ENCODE measurements around the gene PJA1. TPM values are rescaled to one million over a fixed set of nuclear protein-coding genes. Genes with fewer than 3 reads are reported as not detected.

PJA1 gene
- total RNA-seq, 1 donor from 2014 or later: 26.9 TPM

GRCh38 chrX:69161371-69161770 is 3.9 kb downstream of the PJA1 start:
- H3K27me3 ChIP-seq: no peaks in the 10 kb centered on the region

DNA sequence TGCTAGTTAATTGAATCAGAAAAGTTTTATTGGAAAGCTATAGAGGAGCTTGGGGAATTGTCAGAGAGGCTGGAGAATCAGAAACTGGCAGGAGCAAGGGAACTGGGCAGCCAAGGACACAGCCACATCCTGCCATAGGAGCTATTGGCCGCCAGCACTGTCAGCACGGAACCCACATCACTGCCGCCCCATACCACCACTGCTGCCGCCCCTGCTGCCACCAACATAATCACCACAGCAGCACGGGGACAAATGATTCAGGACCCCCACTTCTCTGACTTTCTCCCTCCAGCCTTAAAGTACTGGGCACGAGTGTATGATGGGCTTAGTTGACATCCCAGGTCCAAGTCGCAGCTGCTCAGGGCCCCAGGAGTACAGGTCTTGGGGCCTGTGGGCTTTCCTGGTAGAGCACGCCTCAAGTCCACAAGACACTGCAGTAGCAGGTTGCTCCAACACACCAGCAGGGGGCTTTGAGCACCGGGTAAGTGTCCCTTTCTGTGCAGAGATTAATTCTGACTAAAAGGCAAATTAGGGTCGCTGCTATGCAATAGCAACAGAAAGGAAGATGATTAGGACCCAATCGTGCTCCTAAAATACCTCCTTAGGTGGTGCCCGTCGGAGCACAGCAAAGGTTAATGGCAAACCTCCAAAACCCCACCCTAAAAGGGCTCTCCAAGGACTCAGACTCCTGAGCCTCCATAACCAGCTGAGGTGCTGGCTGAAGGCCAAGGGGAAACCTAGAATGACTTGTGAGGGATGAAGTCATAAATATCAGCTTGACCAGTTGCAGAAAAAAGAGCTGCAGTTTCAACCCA is 6.9 kb downstream of the PJA1 start:
- Histone ChIP-seq H3K4me1 (no peaks in the 10 kb centered on the region), H3K9me3 (no peaks in the 10 kb centered on the region), H3K36me3 (peaks cover 0 to 8% of the 10 kb centered on the region in 2 donors), H3K27ac (peak overlapping the region in 1 of 2 donors; percentile 31), H3K4me3 (no peak overlapping the region), H3K27me3 (no peaks in the 10 kb centered on the region)
- TF ChIP-seq, protein P1, sequence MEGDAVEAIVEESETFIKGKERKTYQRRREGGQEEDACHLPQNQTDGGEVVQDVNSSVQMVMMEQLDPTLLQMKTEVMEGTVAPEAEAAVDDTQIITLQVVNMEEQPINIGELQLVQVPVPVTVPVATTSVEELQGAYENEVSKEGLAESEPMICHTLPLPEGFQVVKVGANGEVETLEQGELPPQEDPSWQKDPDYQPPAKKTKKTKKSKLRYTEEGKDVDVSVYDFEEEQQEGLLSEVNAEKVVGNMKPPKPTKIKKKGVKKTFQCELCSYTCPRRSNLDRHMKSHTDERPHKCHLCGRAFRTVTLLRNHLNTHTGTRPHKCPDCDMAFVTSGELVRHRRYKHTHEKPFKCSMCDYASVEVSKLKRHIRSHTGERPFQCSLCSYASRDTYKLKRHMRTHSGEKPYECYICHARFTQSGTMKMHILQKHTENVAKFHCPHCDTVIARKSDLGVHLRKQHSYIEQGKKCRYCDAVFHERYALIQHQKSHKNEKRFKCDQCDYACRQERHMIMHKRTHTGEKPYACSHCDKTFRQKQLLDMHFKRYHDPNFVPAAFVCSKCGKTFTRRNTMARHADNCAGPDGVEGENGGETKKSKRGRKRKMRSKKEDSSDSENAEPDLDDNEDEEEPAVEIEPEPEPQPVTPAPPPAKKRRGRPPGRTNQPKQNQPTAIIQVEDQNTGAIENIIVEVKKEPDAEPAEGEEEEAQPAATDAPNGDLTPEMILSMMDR (IDR thresholded peaks at IDR 0.05): peak in 2 of 3 experiments; percentile 43 to 50
- intact Hi-C loops (cut with DNase I): no loop called here
- peak in 1 of 2 donors; percentile 84 for DNase-seq (ENCODE audit: low spot score in 2 of 2)

More at GRCh38 chrX:69161371-69161770, 3.9 kb downstream of the PJA1 start:
- Histone ChIP-seq H3K27ac (no peak overlapping the region), H3K4me1 (no peaks in the 10 kb centered on the region), H3K36me3 (peaks cover 0 to 8% of the 10 kb centered on the region in 2 donors), H3K4me3 (no peak overlapping the region), H3K9me3 (no peaks in the 10 kb centered on the region)
- DNase-seq (ENCODE audit: low spot score in 2 of 2): peak in 1 of 2 donors; percentile 46
- intact Hi-C loops (cut with DNase I): loop anchor here (5.0 to 10.0 kb wide), 5 partner anchors 126 to 667 kb away; partner anchors contain the start of genes EDA and YIPF6
- TF ChIP-seq, protein P1 (IDR thresholded peaks at IDR 0.05): no peak

- Histone ChIP-seq H3K4me3 (no peak overlapping the region), H3K27ac (no peak overlapping the region), H3K27me3 (no peaks in the 10 kb centered on the region), H3K9me3 (no peaks in the 10 kb centered on the region), H3K36me3 (peaks cover 0 to 2% of the 10 kb centered on the region in 2 donors), H3K4me1 (no peaks in the 10 kb centered on the region)
- intact Hi-C loops (cut with DNase I): no loop called here
- TF ChIP-seq, protein P1 (IDR thresholded peaks at IDR 0.05): no peak
- peak in 1 of 2 donors; percentile 16 for DNase-seq (ENCODE audit: low spot score in 2 of 2)
These were observed 8.6 kb downstream of the PJA1 start for GRCh38 chrX:69156638-69157037.

DNA sequence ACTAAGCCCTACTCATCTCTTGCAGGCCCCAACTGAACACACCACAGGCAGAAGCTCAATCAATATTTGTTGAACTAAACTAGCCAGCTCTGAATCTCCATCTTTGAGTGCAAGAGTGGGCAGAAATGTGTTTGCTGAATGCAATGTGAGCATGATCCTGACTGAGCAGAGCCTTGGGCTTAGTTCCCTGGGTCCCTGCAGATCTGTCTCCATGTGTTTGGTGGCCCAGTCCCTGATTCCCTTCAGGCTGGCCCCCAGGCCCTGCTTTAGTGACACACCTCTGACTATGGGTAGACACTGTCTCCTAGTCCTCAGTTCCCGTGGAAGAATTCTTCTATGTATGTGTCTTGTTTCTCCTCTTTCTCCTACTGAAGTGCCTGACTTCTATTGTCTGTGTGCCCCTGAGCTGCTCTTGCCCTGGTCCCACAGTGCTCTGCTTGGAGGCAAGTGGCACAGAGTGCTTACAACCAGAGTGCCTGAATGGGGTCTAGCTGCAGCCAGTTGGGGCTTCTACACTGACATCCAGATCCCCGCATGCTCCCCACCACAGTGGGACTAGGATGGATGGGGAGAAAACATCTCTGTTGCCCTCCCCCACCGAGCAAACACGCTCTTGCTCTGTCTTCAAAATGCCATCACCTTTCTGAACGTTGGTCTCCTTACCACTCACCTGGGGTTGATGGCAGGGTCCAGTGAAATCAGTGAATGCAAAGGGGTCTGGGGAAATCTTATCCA is 9.3 kb downstream of the PJA1 start:
- TF ChIP-seq, protein P1 (IDR thresholded peaks at IDR 0.05): no peak
- H3K4me3 ChIP-seq: no peak overlapping the region
- H3K27me3 ChIP-seq: no peaks in the 10 kb centered on the region
- peak in 1 of 2 donors; percentile 44 for DNase-seq (ENCODE audit: low spot score in 2 of 2)
- intact Hi-C loops (cut with DNase I): no loop called here
- H3K27ac ChIP-seq: no peak overlapping the region
- no peaks in the 10 kb centered on the region for H3K4me1 ChIP-seq
- no peaks in the 10 kb centered on the region for H3K9me3 ChIP-seq
- H3K36me3 ChIP-seq: no peaks in the 10 kb centered on the region

- H3K4me3 ChIP-seq: no peak overlapping the region
- intact Hi-C loops (cut with DNase I): no loop called here
- DNase-seq (ENCODE audit: low spot score in 2 of 2): no peak
- H3K27me3 ChIP-seq: no peaks in the 10 kb centered on the region
- H3K4me1 ChIP-seq: no peaks in the 10 kb centered on the region
- no peaks in the 10 kb centered on the region for H3K36me3 ChIP-seq
- TF ChIP-seq, protein P1 (IDR thresholded peaks at IDR 0.05): no peak
- no peaks in the 10 kb centered on the region for H3K9me3 ChIP-seq
- H3K27ac ChIP-seq: no peak overlapping the region
These were observed 11.2 kb downstream of the PJA1 start for GRCh38 chrX:69154051-69154450.

Measured in ascending aorta (tissue), 2 donors.